Muscle of arm (tissue), 14 donors: Measurements from ENCODE around the gene DIDO1. TPM values are rescaled to one million over a fixed set of nuclear protein-coding genes. Genes with fewer than 3 reads are reported as not detected.

Source experiments
- DNase-seq: peaks from one replicate; pipeline ENCODE4 v3.0.0-alpha.2; 2013
- long read RNA-seq, 11 donors: transcript quantifications; one replicate each; lab custom pipeline, GENCODE V29; 2026
- polyA plus RNA-seq, 12 donors: library from polyadenylated mRNA; unstranded; fragments of 120-200 nt; gene quantifications; one replicate each; pipeline ENCODE4 v1.2.1, GENCODE V29; 2013; ENCODE audit not compliant: insufficient read length in 12 of 12

The DIDO1 gene
- polyA plus RNA-seq, result 10 to 100 TPM in 11 of 12 donors, not detected in 1; 33.5 to 69.0 (median 37.7) TPM
- long read RNA-seq, donor 1, partial matches to known transcripts, result 126 of 158 reads
- long read RNA-seq, donor 1, other reads (novel, unspliced or antisense), result 29 of 158 reads
- long read RNA-seq, donor 2, partial matches to known transcripts, result 0 of 5 reads
- long read RNA-seq, donor 2, other reads (novel, unspliced or antisense), result 0 of 5 reads
- long read RNA-seq, donor 3, partial matches to known transcripts, result 0 of 3 reads
- long read RNA-seq, donor 3, other reads (novel, unspliced or antisense), result 0 of 3 reads
- long read RNA-seq, donor 4, result 0 reads
- long read RNA-seq, donor 5, transcript DIDO1-202 (6 exons, 2,707 nt), result major isoform, 8 of 12 reads
- long read RNA-seq, donor 5, partial matches to known transcripts, result 0 of 12 reads
- long read RNA-seq, donor 5, other reads (novel, unspliced or antisense), result 0 of 12 reads
- long read RNA-seq, donor 6, partial matches to known transcripts, result 0 of 2 reads
- long read RNA-seq, donor 6, other reads (novel, unspliced or antisense), result 0 of 2 reads
- long read RNA-seq, donor 7, partial matches to known transcripts, result 0 of 3 reads
- long read RNA-seq, donor 7, other reads (novel, unspliced or antisense), result 0 of 3 reads
- long read RNA-seq, donor 8, full-length matches to known transcripts, result 9 of 9 reads
- long read RNA-seq, donor 8, partial matches to known transcripts, result 0 of 9 reads
- long read RNA-seq, donor 8, other reads (novel, unspliced or antisense), result 0 of 9 reads
- long read RNA-seq, donor 9, partial matches to known transcripts, result 0 of 3 reads
- long read RNA-seq, donor 9, other reads (novel, unspliced or antisense), result 0 of 3 reads
- long read RNA-seq, donor 10, partial matches to known transcripts, result 0 of 6 reads
- long read RNA-seq, donor 10, other reads (novel, unspliced or antisense), result 0 of 6 reads
- long read RNA-seq, donor 11, transcript DIDO1-202 (6 exons, 2,707 nt), result major isoform, 6 of 13 reads
- long read RNA-seq, donor 11, partial matches to known transcripts, result 5 of 13 reads
- long read RNA-seq, donor 11, other reads (novel, unspliced or antisense), result 0 of 13 reads

- DNase-seq, result peak; percentile 88
These were observed at the start of gene DIDO1 for GRCh38 chr20:62926229-62927127. TSS of gene DIDO1 (minus strand) at chr20:62926505.

DNA sequence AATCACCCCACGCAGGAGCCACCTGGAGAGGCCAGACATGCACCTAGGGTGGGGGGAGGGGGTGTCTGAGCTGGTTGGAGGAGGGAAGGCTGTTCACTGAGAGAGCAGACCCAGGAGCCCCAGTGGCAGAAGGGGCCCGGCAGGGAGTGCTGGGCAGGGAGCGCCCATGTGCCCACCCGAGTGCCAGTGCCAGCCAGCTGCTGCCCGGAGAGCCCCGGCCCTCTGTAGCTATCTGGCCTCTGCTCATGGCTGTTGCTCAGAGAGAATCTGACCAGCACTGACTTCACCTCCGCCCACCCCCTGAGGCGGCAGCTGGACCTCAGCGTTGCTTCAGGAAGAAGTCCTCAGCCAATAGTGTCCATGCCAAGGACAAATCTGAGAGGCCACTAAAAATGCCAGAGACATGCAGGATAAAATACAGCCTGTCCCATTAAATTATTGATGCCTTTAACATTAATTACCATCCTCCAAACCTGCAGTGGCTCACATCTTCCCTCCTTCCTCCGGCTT lies 49.0 kb upstream of the DIDO1 start:
- DNase-seq, result no peak

DNA sequence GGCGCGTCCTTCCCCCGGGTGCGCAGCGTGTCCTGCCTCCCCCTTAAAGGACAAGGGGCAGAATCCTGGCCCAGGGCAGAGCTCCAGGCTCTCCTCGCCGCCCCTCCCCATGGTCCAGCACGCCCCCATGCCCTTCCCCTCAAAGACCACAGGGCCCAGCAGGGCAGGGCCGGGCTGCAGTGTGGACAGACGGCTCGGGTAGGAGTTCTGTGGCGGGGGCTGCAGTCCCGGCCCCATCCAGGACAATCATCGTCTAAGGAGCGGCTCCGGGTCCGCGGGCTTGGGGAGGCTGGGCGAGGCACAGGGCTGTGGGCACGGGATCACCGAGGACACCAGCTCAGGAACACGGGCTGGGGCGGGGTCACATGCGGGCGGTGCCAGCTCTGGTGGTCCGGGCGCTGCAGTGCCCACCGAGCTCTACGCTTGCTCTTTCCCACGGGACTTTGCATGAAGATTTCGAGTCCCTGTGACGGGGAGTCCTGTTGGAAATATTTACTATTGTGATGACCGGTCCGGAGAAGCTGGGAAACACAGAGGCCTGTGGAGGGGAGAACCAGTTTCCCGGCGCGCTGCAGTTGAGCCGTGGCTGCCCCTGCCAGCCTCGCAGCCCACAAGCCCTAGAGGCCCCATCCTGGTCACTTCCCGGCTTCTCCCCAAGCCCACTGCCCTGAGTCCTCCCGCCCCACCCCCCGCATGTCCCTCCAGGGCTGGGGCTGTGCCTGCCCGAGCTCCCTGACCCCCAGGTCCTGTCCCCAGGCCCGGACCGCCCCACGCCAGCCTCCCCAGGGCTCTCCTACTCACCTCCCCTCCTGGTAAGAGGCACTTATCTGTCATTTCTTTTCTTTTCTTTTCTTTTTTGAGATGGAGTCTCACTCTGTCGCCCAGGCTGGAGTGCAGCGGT lies 46.8 kb upstream of the DIDO1 start:
- no peak for DNase-seq

- DNase-seq, result peak; percentile 81
These were observed 45.9 kb upstream of the DIDO1 start for GRCh38 chr20:62971950-62972844.

DNA sequence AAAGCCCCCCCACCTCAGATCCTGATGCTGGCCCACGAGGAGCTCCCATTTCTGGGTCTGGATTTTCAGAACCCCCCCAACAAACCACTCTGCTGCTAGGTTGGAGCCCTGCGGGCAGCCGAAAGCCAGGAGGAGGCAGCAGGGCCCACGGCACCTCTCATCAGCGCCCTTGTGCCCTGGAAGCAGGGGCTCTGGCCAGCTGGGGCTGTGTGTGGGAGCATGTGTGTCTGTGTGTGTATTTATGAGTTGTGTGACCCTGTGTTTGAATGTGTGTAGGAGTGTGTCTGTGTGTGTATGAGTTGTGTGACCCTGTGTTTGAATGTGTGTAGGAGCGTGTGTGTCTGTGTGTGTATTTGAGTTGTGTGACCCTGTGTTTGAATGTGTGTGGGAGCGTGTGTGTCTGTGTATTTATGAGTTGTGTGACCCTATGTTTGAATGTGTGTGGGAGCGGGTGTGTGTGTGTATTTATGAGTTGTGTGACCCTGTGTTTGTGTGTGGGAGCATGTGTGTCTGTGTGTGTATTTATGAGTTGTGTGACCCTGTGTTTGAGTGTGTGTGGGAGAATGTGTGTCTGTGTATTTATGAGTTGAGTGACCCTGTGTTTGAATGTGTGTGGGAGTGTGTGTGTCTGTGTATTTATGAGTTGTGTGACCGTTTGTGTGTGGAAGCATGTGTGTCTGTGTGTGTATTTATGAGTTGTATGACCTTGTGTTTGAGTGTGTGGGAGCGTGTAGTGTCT lies 45.1 kb upstream of the DIDO1 start:
- DNase-seq, result no peak

GRCh38 chr20:62970307-62971210 lies 44.3 kb upstream of the DIDO1 start:
- no peak for DNase-seq

DNA sequence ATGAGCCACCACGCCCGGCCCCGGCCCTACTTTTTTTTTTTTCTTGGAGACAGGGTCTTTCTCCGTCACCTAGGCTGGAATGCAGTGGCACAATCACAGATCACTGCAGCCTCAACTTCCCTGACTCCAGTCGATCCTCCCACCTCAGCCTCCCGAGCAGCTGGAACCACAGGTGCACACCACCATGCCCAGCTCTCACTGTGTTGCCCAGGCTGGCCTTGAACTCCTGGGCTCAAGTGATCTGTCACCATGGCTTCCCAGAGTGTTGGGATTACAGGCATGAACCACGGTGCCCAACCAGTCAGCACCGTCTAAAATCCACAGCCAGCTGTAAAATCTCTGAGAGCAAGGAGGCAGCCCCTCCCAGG lies 43.6 kb upstream of the DIDO1 start:
- no peak for DNase-seq

GRCh38 chr20:62969179-62969760 lies 43.0 kb upstream of the DIDO1 start:
- no peak for DNase-seq

DNA sequence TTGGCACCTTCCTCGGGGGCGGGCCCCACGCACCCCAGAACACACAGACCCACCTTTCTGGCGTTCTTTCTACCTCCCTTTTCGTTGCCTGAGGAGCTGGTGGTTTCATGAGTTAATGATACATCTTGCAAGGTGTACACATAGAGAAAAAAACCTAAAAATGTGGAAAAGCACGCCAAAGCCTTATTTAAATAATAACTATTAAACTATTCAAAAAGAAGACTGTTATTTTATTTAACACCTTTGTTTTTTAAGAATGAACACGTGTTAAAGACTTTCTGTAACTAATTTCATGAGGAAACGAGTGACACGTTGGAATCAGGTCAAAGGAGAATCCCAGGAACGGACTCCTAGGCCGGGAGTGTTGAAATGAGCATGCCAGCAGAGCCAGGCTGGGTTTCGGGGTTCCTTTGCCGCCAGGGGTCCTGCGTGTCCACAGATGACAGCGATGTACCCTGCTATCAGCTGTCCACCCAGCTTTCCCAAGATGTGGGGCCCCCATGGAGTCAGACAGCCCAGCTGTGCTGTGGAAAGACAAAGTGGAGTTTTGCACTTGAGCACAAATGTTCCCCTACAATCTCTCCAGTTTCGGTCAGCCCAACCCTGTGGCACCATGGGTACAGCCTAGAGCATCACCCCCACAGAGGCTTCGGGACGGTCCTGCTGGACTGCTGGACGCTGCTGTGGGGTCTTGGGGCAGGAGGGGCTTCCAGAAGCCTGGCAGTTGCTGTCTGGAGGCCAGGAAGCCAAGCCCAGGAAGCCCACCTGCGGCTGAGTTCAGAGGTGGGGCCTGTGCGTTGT lies 42.3 kb upstream of the DIDO1 start:
- no peak for DNase-seq

GRCh38 chr20:62967628-62968351 lies 41.5 kb upstream of the DIDO1 start:
- DNase-seq, result no peak

- DNase-seq, result no peak
These were observed 40.8 kb upstream of the DIDO1 start for GRCh38 chr20:62967149-62967501.

DNA sequence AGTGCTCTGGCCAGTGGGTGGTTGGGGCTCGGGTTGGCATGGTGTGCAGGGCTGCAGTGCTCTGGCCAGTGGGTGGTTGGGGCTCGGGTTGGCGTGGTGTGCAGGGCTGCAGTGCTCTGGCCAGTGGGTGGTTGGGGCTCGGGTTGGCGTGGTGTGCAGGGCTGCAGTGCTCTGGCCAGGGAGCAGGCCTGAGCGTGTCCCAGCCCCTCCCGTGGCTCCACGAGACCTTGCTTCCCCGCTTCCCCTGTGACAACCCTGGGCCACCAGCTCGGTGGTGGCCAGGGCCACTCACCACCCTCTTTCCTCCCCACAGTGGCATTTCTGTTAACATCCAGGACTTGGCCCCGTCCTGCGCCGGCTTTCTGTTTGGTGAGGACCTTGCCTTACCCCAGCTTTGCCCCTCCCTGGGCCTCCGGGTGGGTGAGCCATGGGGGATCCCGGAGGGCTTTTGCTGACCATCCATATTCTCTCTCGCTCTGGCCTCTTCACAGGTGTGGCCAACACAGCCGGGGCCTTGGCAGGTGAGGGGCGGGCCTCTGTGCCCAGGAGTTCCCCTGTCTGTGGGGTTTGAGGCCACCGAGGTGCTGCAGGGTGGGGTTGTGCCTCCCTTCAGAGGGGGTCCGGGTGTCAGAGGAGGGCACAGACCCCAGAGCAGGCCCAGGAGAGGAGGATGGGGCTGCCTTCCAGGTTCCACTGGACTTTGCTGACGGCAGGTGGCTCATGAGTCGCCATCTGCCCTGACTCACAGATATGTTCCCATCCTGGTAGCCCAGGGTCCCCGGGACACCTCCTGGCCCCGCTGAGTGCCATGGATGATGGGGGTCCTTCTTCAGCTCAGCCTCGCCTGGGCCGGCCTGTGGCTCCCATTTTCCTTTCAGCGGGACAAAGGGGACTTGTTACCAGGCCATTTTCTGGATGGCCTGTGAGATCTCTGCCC lies 40.2 kb upstream of the DIDO1 start:
- DNase-seq, result no peak

GRCh38 chr20:62965363-62965771 lies 39.1 kb upstream of the DIDO1 start:
- DNase-seq, result no peak

- peak; percentile 37 for DNase-seq
These were observed 38.4 kb upstream of the DIDO1 start for GRCh38 chr20:62964700-62965099.
